H9 (cell line): ENCODE data around the gene TP73. TPM values are rescaled to one million over a fixed set of nuclear protein-coding genes. Genes with fewer than 3 reads are reported as not detected.

Source experiments
- DNase-seq: peaks from one replicate; pipeline ENCODE4 v3.0.0-alpha.2; 2017
- H2AFZ ChIP-seq: one replicate; pipeline ENCODE4 v1.6.1; 2013; ENCODE audit warnings: mild to moderate bottlenecking, low read length, control low read depth, moderate library complexity
- H2AK5ac ChIP-seq: 2 replicates; pipeline ENCODE4 v1.6.1; 2013; ENCODE audit warnings: low read length, control low read depth, mixed read lengths; ENCODE audit not compliant: insufficient read length
- H2BK120ac ChIP-seq: one replicate; pipeline ENCODE4 v1.6.1; 2013; ENCODE audit warnings: low read depth, mild to moderate bottlenecking, low read length, control low read depth, inconsistent platforms; ENCODE audit not compliant: poor library complexity, severe bottlenecking
- H2BK12ac ChIP-seq: 2 replicates; pipeline ENCODE4 v1.6.1; 2013; ENCODE audit warnings: low read length, control low read depth, mixed read lengths, low read depth; ENCODE audit not compliant: insufficient read length
- H2BK15ac ChIP-seq: 2 replicates; pipeline ENCODE4 v1.6.1; 2013; ENCODE audit warnings: low read depth, low read length, control low read depth
- H2BK20ac ChIP-seq: one replicate; pipeline ENCODE4 v1.6.1; 2013; ENCODE audit warnings: low read depth, mild to moderate bottlenecking, low read length, control low read depth, inconsistent platforms; ENCODE audit not compliant: poor library complexity, severe bottlenecking
- H2BK5ac ChIP-seq: 2 replicates; pipeline ENCODE4 v1.6.1; 2013; ENCODE audit warnings: low read length, control low read depth, mixed read lengths; ENCODE audit not compliant: insufficient read length
- H3K14ac ChIP-seq: 2 replicates; pipeline ENCODE4 v1.6.1; 2013; ENCODE audit warnings: low read length, control low read depth; ENCODE audit not compliant: insufficient read depth
- H3K18ac ChIP-seq: 2 replicates; pipeline ENCODE4 v1.6.1; 2013; ENCODE audit warnings: low read depth, mild to moderate bottlenecking, mixed read lengths, low read length, control low read depth; ENCODE audit not compliant: insufficient read length
- H3K23ac ChIP-seq: 2 replicates; pipeline ENCODE4 v1.6.1; 2013; ENCODE audit warnings: low read length, control low read depth, mixed read lengths, low read depth; ENCODE audit not compliant: insufficient read length
- H3K23me2 ChIP-seq: 2 replicates; pipeline ENCODE4 v1.6.1; 2013; ENCODE audit warnings: low read depth, mild to moderate bottlenecking, mixed read lengths, low read length, control low read depth; ENCODE audit not compliant: insufficient read length, poor library complexity, severe bottlenecking
- H3K27ac ChIP-seq: 2 replicates; pipeline ENCODE4 v1.5.1; 2013; ENCODE audit warnings: low read length, control low read depth, mixed read lengths, low read depth; ENCODE audit not compliant: insufficient read length
- H3K27me3 ChIP-seq: 2 replicates; pipeline ENCODE4 v1.6.1; 2013; ENCODE audit warnings: low read length, control low read depth, inconsistent platforms; ENCODE audit not compliant: insufficient read depth
- H3K4ac ChIP-seq: 2 replicates; pipeline ENCODE4 v1.6.1; 2013; ENCODE audit warnings: low read depth, mild to moderate bottlenecking, control low read depth, inconsistent platforms, low read length, moderate library complexity
- H3K4me1 ChIP-seq: 2 replicates; pipeline ENCODE4 v1.6.1; 2013; ENCODE audit warnings: low read length, control low read depth, inconsistent platforms; ENCODE audit not compliant: insufficient read depth
- H3K4me2 ChIP-seq: 2 replicates; pipeline ENCODE4 v1.6.1; 2013; ENCODE audit warnings: low read length, control low read depth, mixed read lengths; ENCODE audit not compliant: insufficient read length, insufficient read depth
- H3K56ac ChIP-seq: 2 replicates; pipeline ENCODE4 v1.6.1; 2013; ENCODE audit warnings: low read depth, mild to moderate bottlenecking, mixed read lengths, low read length, control low read depth; ENCODE audit not compliant: insufficient read length
- H3K79me1 ChIP-seq: 2 replicates; pipeline ENCODE4 v1.6.1; 2013; ENCODE audit warnings: low read depth, mild to moderate bottlenecking, moderate library complexity, low read length, control low read depth, inconsistent platforms; ENCODE audit not compliant: insufficient read depth, poor library complexity, severe bottlenecking
- H3K79me2 ChIP-seq: 2 replicates; pipeline ENCODE4 v1.6.1; 2013; ENCODE audit warnings: low read length, control low read depth, inconsistent platforms; ENCODE audit not compliant: insufficient read depth
- H3K9ac ChIP-seq: 2 replicates; pipeline ENCODE4 v1.6.1; 2013; ENCODE audit warnings: low read length, control low read depth, mixed read lengths; ENCODE audit not compliant: insufficient read length; ENCODE audit errors: extremely low read depth
- H3K9me3 ChIP-seq: one replicate; pipeline ENCODE4 v1.6.1; 2013; ENCODE audit warnings: low read depth, low read length, inconsistent platforms; ENCODE audit not compliant: control insufficient read depth
- H3T11ph ChIP-seq: one replicate; pipeline ENCODE4 v1.6.1; 2013; ENCODE audit warnings: mild to moderate bottlenecking, low read length, control low read depth, inconsistent platforms
- H4K20me1 ChIP-seq: one replicate; pipeline ENCODE4 v1.6.1; 2013; ENCODE audit not compliant: control insufficient read depth, insufficient read length, insufficient read depth
- H4K5ac ChIP-seq: 2 replicates; pipeline ENCODE4 v1.6.1; 2013; ENCODE audit warnings: low read depth, mild to moderate bottlenecking, mixed read lengths, low read length, control low read depth; ENCODE audit not compliant: insufficient read length
- H4K8ac ChIP-seq: replicated peaks from 2 replicates; pipeline ENCODE4 v1.6.1; 2013; ENCODE audit warnings: low read length, control low read depth, mixed read lengths, low read depth; ENCODE audit not compliant: insufficient read length
- H4K91ac ChIP-seq: 2 replicates; pipeline ENCODE4 v1.6.1; 2013; ENCODE audit warnings: low read depth, mild to moderate bottlenecking, moderate library complexity, mixed read lengths, low read length, control low read depth; ENCODE audit not compliant: insufficient read length
- H3K27ac Mint-ChIP-seq, 3 experiments: 2 replicates in 2 of 3; 3 replicates in 1 of 3; pipeline ENCODE4 v1.8.0; 2020 to 2021; ENCODE audit warnings: mixed read lengths in 3 of 3, mild to moderate bottlenecking in 1 of 3, moderate library complexity in 1 of 3
- H3K27me3 Mint-ChIP-seq: 2 replicates; pipeline ENCODE4 v1.8.0; 2021; ENCODE audit warnings: low read depth, mild to moderate bottlenecking, moderate library complexity, mixed read lengths
- H3K36me3 Mint-ChIP-seq, 3 experiments: 2 replicates in 2 of 3; 3 replicates in 1 of 3; pipeline ENCODE4 v1.8.0; 2020 to 2021; ENCODE audit warnings: low read depth in 3 of 3, mixed read lengths in 3 of 3; ENCODE audit not compliant: insufficient read depth in 1 of 3
- H3K4me1 Mint-ChIP-seq, 2 experiments: 2 replicates each; pipeline ENCODE4 v1.8.0; 2020; ENCODE audit warnings: mixed read lengths in 2 of 2
- H3K4me3 Mint-ChIP-seq, 2 experiments: 2 replicates in 1 of 2; 3 replicates in 1 of 2; pipeline ENCODE4 v1.8.0; 2020 to 2021; ENCODE audit warnings: mild to moderate bottlenecking in 2 of 2, mixed read lengths in 2 of 2, moderate library complexity in 1 of 2
- H3K9me3 Mint-ChIP-seq, 2 experiments: 2 replicates in 1 of 2; 3 replicates in 1 of 2; pipeline ENCODE4 v1.8.0; 2020; ENCODE audit warnings: mild to moderate bottlenecking in 2 of 2, mixed read lengths in 2 of 2, moderate library complexity in 1 of 2
- CTCF ChIP-seq: fragments of 200-600 bp; sonication (generic); conservative IDR thresholded peaks from 3 replicates; pipeline ENCODE4 v1.8.0; 2021; ENCODE audit warnings: antibody characterized with exemption, mild to moderate bottlenecking
- WGBS: extraction: QIAGEN DNeasy Blood & Tissue Kit; methylation state at CpG from one replicate; pipeline ENCODE4 v1.1.7; 2013; ENCODE audit warnings: missing lambda C conversion rate, low lambda C conversion rate, mixed read lengths; ENCODE audit not compliant: insufficient read length; ENCODE audit errors: extremely low coverage; 5-methylcytosine and 5-hydroxymethylcytosine counted together
- total RNA-seq: library from RNA; stranded (reverse); gene quantifications from 2 replicates; pipeline ENCODE4 v1.2.1, GENCODE V29; 2021

The TP73 gene
- total RNA-seq, 1 experiment from 2014 or later: 4.7 TPM

DNA sequence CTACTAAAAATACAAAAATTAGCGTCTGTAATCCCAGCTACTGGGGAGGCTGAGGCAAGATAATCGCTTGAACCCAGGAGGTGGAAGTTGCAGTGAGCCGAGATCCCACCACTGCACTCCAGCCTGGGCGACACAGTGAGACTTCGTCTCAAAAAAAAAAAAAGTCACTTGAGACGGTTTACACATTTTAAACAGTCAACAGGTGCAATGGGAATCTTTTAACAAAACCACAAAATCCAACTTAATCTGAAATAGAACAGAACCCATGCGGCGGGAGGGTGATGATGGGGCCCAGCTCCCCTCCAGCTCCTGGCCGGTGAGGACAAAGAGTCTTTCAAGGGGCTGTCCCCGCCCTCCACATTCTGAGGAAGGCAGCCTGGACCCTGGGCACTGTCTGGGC, 48.3 kb downstream of the TP73 start:
- Histone ChIP-seq H3K9ac (no peak overlapping the region), H4K91ac (no peak overlapping the region), H3K23me2 (no peaks in the 10 kb centered on the region), H3T11ph (no peak overlapping the region), H3K9me3 (no peaks in the 10 kb centered on the region), H4K5ac (no peak overlapping the region), H3K4ac (no peak overlapping the region), H3K79me1 (no peaks in the 10 kb centered on the region), H2BK15ac (no peak overlapping the region), H2BK12ac (no peak overlapping the region), H3K27me3 (no peaks in the 10 kb centered on the region), H2AFZ (no peak overlapping the region), H2BK5ac (no peak overlapping the region), H2AK5ac (no peak overlapping the region), H3K14ac (no peak overlapping the region), H2BK20ac (no peak overlapping the region), H3K4me2 (no peak overlapping the region), H4K8ac (no peak overlapping the region), H3K23ac (no peak overlapping the region), H2BK120ac (no peak overlapping the region), H3K56ac (no peak overlapping the region), H3K18ac (no peak overlapping the region), H4K20me1 (no peaks in the 10 kb centered on the region), H3K4me1 (no peaks in the 10 kb centered on the region), H3K27ac (no peak overlapping the region), H3K79me2 (no peaks in the 10 kb centered on the region)
- H3K4me1 Mint-ChIP-seq: peaks cover 4 to 21% of the 10 kb centered on the region in 2 experiments
- no CpG with 5 or more reads among the region's 10 CpGs for WGBS
- no peak for TF ChIP-seq CTCF
- no peak overlapping the region for H3K27ac Mint-ChIP-seq
- no peaks in the 10 kb centered on the region; a peak in 1 of 5 replicates for H3K9me3 Mint-ChIP-seq
- no peaks in the 10 kb centered on the region; a peak in 1 of 7 replicates for H3K36me3 Mint-ChIP-seq
- no peak overlapping the region for H3K4me3 Mint-ChIP-seq
- H3K27me3 Mint-ChIP-seq: peaks cover 29% of the 10 kb centered on the region
- DNase-seq: no peak
